Measurements from ENCODE around the gene NCAPD2. TPM values are rescaled to one million over a fixed set of nuclear protein-coding genes. Genes with fewer than 3 reads are reported as not detected.
"Not testable (repeated sequence)": the region's sequence is repeated elsewhere in the genome, so short reads cannot be mapped to it uniquely, and the experiment has no call there.

The NCAPD2 gene
- total RNA-seq, 1 experiment from 2014 or later = 53.5 TPM

DNA sequence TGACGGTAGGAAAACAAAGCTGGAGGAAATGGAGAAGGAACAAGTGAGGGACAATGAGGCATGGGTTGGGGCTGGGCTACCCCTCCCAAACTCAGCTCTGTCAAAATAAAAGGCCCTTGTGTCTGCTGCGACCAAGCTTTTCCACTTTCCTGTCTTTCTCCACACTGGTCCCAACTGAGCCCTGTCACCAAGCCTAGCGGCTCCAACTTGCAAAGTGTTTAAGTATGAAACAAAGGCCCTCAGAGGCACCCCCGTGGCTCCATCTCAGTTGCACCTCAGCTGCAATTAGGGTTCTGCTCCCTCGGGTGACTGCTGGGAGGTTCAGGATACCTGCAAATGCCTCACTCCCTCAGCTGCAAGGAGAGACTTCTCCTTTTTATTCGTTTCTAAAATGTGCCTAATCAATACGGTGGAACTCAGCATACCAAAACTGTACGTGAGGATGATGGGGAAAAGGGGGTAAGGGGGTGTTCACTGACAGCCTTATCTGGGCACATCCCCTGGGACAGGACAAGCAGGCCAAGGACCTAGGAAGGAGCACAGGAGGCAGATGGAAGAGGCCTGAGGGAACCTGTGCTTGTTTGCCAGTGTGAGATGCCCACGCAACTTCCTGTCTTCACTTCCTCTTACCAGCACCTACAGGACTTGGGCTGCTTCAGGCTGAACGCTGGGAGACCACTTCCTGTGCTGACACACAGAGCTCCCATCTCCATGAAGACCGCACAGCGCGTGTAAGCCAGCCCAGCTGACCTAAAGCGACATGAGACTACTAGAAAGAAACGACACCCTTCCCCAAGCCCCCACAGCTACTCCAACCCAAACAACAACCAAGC, 32.3 kb upstream of the NCAPD2 start:
- peak; percentile 17 for DNase-seq (ENCODE audit: low read depth, low spot score)
- in situ Hi-C loops (cut with HindIII; ENCODE audit: low pct_unique_long_range_greater_than_20kb, low sequenced_read_pairs) = no loop called here

- no peak for DNase-seq (ENCODE audit: low read depth, low spot score)
- in situ Hi-C loops (cut with HindIII; ENCODE audit: low pct_unique_long_range_greater_than_20kb, low sequenced_read_pairs) = no loop called here
These were observed 31.5 kb upstream of the NCAPD2 start for GRCh38 chr12:6462234-6462995.

DNA sequence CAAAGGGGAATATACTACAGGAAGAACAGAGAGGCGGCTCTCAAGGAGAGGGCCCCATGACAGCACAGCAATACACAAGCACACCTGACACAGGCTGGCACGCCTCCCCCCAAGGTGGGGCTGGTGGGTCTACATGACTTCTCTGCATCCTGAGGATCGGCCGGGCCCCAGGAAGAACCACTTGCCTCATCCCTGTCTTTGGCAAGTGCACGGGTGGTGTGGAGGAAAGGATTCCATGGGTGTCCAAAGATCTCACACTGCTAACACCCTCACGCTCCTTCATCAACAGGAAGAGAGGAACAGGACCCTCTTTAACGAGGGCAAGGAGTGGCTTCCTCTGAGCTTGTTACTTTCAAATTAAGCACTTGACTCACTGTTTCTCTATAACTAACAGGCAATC, 30.7 kb upstream of the NCAPD2 start:
- in situ Hi-C loops (cut with HindIII; ENCODE audit: low pct_unique_long_range_greater_than_20kb, low sequenced_read_pairs) = no loop called here
- DNase-seq (ENCODE audit: low read depth, low spot score) = no peak

DNA sequence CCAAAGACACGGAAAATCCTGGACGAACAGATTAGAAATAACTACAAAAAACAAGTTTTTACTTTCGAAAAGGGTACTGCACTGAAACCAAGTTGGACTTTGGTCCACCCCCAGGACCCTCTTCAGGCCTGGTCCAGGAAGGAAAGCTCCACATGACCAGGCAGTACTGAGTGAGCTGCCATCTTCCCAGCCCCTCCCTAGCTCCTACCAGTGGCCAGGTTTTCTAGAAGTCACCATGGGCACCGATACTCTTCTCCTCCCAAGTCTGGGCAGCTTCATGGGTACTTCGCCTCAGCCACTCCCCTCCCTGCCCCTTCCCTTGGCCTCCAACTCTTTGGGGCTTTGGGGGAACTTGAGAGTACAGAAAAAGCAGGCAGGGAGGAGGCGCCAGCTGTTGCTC, 30.0 kb upstream of the NCAPD2 start:
- in situ Hi-C loops (cut with HindIII; ENCODE audit: low pct_unique_long_range_greater_than_20kb, low sequenced_read_pairs) = no loop called here
- DNase-seq (ENCODE audit: low read depth, low spot score) = no peak

DNA sequence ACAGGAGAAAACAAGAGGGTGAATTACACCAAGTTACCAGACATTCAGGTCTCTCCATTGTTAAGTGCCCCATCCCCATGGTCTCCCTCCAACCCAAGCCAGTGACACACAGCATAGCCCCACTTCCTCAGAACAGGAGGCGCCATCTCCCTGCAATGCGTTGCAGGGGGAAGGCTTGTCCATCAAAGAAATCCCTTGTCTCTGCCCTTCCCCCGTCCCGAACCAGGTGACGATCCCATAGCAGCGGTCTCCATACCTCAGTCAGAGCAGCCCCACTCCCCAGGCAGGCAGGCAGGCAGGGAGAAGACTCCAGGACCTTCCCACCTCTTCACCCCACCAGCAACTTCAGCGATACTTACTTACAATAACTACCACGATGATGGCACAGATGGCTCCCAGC, 29.4 kb upstream of the NCAPD2 start:
- no peak for DNase-seq (ENCODE audit: low read depth, low spot score)
- in situ Hi-C loops (cut with HindIII; ENCODE audit: low pct_unique_long_range_greater_than_20kb, low sequenced_read_pairs) = no loop called here

DNA sequence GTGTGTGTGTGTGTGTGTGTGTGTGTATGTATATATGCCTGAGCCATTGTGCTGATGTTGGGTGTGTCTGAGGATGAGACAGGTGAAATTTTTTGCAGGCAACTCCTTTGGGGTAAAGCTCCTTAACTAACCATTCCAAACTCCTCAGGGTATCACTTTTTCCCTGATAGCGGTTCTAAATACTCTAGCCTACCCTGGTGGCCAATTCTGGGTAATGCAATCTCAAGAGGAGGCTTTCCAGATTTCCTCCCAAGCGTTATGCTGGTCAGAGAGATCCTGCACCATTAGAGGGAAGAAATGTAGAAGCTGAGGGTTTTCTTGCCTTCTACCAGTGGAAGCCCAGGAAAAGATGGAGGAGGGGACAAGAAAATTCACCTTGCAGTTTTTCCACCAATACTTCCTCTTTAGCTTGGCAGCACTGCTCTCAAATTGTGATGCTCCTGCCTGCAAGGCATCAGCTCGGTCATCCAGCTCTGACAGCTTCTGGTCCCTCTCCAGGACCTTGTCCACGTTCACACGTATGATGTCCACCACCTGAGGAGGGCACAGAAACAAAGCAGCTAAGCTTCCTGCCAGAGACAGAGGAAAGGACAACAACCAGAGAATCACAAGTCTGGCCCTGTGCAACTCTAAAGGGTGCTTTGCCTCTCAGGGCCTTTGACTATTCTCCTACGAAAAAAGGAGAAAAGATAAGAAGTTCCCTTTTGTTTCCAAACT, 28.3 kb upstream of the NCAPD2 start:
- DNase-seq (ENCODE audit: low read depth, low spot score) = peak; percentile 83
- in situ Hi-C loops (cut with HindIII; ENCODE audit: low pct_unique_long_range_greater_than_20kb, low sequenced_read_pairs) = no loop called here

GRCh38 chr12:6466184-6466573, 27.7 kb upstream of the NCAPD2 start:
- DNase-seq (ENCODE audit: low read depth, low spot score) = no peak
- in situ Hi-C loops (cut with HindIII; ENCODE audit: low pct_unique_long_range_greater_than_20kb, low sequenced_read_pairs) = no loop called here

DNA sequence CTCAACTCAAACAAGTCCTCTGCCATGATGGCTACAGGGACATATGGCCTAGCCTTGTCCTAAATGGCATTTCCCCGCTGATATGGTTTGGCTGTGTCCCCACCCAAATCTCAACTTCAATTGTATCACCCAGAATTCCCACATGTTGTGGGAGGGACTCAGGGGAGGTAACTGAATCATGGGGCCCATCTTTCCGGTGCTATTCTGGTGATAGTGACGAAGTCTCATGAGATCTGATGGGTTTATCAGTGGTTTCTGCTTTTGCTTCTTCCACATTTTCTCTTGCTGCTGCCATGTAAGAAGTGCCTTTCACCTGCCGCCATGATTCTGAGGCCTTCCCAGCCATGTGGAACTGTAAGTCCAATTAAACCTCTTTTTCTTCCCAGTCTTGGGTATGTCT, 27.2 kb upstream of the NCAPD2 start:
- in situ Hi-C loops (cut with HindIII; ENCODE audit: low pct_unique_long_range_greater_than_20kb, low sequenced_read_pairs); DNase-seq (ENCODE audit: low read depth, low spot score): not testable (repeated sequence)

DNA sequence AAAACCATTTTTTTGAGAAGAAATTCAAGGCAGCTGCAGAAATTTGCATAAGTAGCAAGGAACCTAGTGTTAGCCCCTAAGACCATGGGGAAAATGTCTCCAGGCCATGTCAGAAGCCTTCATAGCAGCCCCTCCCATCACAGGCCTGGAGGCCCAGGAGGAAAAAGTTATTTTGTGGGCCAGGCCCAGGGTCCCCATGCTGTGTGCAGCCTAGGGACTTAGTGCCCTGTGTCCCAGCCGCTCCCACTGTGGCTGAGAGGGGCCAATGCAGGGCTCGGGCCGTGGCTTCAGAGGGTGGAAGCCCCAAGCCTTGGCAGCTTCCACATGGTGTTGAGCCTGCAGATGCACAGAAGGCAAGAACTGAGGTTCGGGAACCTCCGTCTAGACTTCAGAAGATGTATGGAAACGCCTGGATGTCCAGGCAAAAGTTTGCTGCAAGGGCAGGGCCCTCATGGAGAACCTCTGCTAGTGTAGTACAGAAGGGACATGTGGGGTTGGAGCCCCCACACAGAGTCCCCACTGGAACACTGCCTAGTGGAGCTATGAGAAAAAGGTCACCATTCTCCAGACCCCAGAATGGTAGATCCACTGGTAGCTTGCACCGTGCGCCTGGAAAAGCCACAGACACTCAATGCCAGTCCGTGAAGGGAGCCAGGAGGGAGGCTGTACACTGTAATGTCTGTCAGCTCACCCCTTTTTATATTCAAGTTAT, 26.2 kb upstream of the NCAPD2 start:
- DNase-seq (ENCODE audit: low read depth, low spot score); in situ Hi-C loops (cut with HindIII; ENCODE audit: low pct_unique_long_range_greater_than_20kb, low sequenced_read_pairs): not testable (repeated sequence)

GRCh38 chr12:6468283-6468575, 25.7 kb upstream of the NCAPD2 start:
- DNase-seq (ENCODE audit: low read depth, low spot score) = no peak
- in situ Hi-C loops (cut with HindIII; ENCODE audit: low pct_unique_long_range_greater_than_20kb, low sequenced_read_pairs) = no loop called here

DNA sequence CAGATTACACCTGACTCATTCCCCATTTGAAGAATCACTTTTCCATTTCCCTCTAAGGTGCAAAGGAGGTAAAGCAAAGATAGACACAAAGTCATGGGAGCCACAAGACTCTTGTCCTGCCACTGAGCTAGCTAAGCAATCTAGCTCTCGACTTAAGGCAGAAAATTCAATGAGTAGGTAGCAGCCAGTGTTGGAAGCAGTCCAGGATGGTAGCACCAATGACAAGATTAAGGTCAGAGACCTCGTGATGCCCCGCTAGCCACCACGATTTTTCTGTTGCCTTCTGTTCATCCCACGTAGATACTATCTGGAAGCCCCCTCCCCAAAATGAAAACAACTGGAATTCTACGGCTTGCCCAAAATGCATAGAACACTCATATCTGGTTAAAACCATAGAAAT, 24.8 kb upstream of the NCAPD2 start:
- no peak for DNase-seq (ENCODE audit: low read depth, low spot score)
- in situ Hi-C loops (cut with HindIII; ENCODE audit: low pct_unique_long_range_greater_than_20kb, low sequenced_read_pairs) = no loop called here

- in situ Hi-C loops (cut with HindIII; ENCODE audit: low pct_unique_long_range_greater_than_20kb, low sequenced_read_pairs) = no loop called here
- no peak for DNase-seq (ENCODE audit: low read depth, low spot score)
These were observed 24.1 kb upstream of the NCAPD2 start for GRCh38 chr12:6469609-6470374.

- in situ Hi-C loops (cut with HindIII; ENCODE audit: low pct_unique_long_range_greater_than_20kb, low sequenced_read_pairs) = no loop called here
- peak; percentile 98 for DNase-seq (ENCODE audit: low read depth, low spot score)
These were observed 23.3 kb upstream of the NCAPD2 start, which contains the start of gene VAMP1 for GRCh38 chr12:6470375-6471163. Gene VAMP1, minus strand, starts transcription at chr12:6470677. Its CDS starts 146 bp downstream, at chr12:6470531.

GRCh38 chr12:6471989-6472360, 21.9 kb upstream of the NCAPD2 start:
- DNase-seq (ENCODE audit: low read depth, low spot score) = no peak
- in situ Hi-C loops (cut with HindIII; ENCODE audit: low pct_unique_long_range_greater_than_20kb, low sequenced_read_pairs) = no loop called here

- in situ Hi-C loops (cut with HindIII; ENCODE audit: low pct_unique_long_range_greater_than_20kb, low sequenced_read_pairs) = no loop called here
- no peak for DNase-seq (ENCODE audit: low read depth, low spot score)
These were observed 21.4 kb upstream of the NCAPD2 start for GRCh38 chr12:6472491-6472890.

DNA sequence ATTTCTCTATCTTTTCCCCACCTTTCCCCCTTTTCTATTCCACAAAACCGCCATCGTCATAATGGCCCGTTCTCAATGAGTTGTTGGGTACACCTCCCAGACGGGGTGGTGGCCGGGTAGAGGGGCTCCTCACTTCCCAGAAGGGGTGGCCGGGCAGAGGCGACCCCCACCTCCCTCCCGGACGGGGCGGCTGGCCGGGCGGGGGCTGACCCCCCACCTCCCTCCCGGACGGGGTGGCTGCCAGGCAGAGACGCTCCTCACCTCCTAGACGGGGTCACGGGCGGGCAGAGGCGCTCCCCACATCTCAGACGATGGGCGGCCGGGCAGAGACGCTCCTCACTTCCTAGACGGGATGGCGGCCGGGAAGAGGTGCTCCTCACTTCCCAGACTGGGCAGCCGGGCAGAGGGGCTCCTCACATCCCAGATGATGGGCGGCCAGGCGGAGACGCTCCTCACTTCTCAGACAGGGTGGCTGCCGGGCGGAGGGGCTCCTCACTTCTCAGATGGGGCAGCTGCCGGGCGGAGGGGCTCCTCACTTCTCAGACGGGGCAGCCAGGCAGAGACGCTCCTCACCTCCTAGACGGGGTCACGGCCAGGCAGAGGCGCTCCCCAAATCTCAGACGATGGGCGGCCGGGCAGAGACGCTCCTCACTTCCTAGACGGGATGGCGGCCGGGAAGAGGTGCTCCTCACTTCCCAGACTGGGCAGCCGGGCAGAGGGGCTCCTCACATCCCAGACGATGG, 18.5 kb upstream of the NCAPD2 start:
- in situ Hi-C loops (cut with HindIII; ENCODE audit: low pct_unique_long_range_greater_than_20kb, low sequenced_read_pairs) = not testable (repeated sequence)

More for the DNA sequence above, 18.5 kb upstream of the NCAPD2 start:
- DNase-seq (ENCODE audit: low read depth, low spot score) = not testable (repeated sequence)

All from SK-MEL-5 (cell line).